Mesenchymal stem cell (in vitro differentiated cells and primary cell): ENCODE measurements around the gene TLX3.

Experiments
- DNase-seq: peaks from one replicate; pipeline ENCODE4 v3.0.0-alpha.2; 2013
- H2AFZ ChIP-seq: one replicate; pipeline ENCODE4 v1.6.1; 2013; ENCODE audit warnings: low read depth, mild to moderate bottlenecking, control low read depth, inconsistent platforms, low read length, moderate library complexity
- H2AK5ac ChIP-seq: 2 replicates; pipeline ENCODE4 v1.6.1; 2013; ENCODE audit warnings: low read length, moderate library complexity, mild to moderate bottlenecking, inconsistent platforms; ENCODE audit not compliant: severe bottlenecking
- H2BK120ac ChIP-seq: one replicate; pipeline ENCODE4 v1.6.1; 2013; ENCODE audit warnings: low read depth, mild to moderate bottlenecking, inconsistent platforms, low read length, moderate library complexity
- H2BK12ac ChIP-seq, 2 experiments: one replicate each; pipeline ENCODE4 v1.6.1; 2013; ENCODE audit warnings: inconsistent platforms in 2 of 2, low read length in 2 of 2, mild to moderate bottlenecking in 2 of 2, moderate library complexity in 2 of 2, control low read depth in 1 of 2
- H2BK15ac ChIP-seq: one replicate; pipeline ENCODE4 v1.6.1; 2013; ENCODE audit warnings: mild to moderate bottlenecking, low read depth, inconsistent platforms; ENCODE audit not compliant: poor library complexity, severe bottlenecking
- H2BK5ac ChIP-seq: 2 replicates; pipeline ENCODE4 v1.6.1; 2013; ENCODE audit warnings: low read depth, mild to moderate bottlenecking, low read length, control low read depth, inconsistent platforms; ENCODE audit not compliant: poor library complexity, severe bottlenecking
- H3K14ac ChIP-seq, 2 experiments: one replicate each; pipeline ENCODE4 v1.6.1; 2013; ENCODE audit warnings: inconsistent platforms in 2 of 2, low read length in 2 of 2, control low read depth in 1 of 2, mild to moderate bottlenecking in 1 of 2, moderate library complexity in 1 of 2
- H3K18ac ChIP-seq, 2 experiments: one replicate each; pipeline ENCODE4 v1.6.1; 2013; ENCODE audit warnings: inconsistent platforms in 2 of 2, low read length in 2 of 2, control low read depth in 1 of 2, low read depth in 1 of 2, mild to moderate bottlenecking in 1 of 2
- H3K23ac ChIP-seq, 2 experiments: one replicate each; pipeline ENCODE4 v1.6.1; 2013; ENCODE audit warnings: inconsistent platforms in 2 of 2, low read length in 2 of 2, mild to moderate bottlenecking in 2 of 2, moderate library complexity in 2 of 2, control low read depth in 1 of 2
- H3K27ac ChIP-seq: 2 replicates; pipeline ENCODE4 v1.5.1; 2013; ENCODE audit warnings: mild to moderate bottlenecking, moderate library complexity, low read length, control low read depth, inconsistent platforms; ENCODE audit not compliant: poor library complexity, severe bottlenecking
- H3K27me3 ChIP-seq, 2 experiments: 2 replicates each; pipeline versions ENCODE4 v1.6.1 to v1.7.0; 2013; ENCODE audit warnings: low read length in 2 of 2, mild to moderate bottlenecking in 2 of 2, moderate library complexity in 2 of 2, control low read depth in 1 of 2, inconsistent platforms in 1 of 2; ENCODE audit not compliant: control insufficient read depth in 1 of 2, insufficient read depth in 1 of 2
- H3K36me3 ChIP-seq, 2 experiments: 2 replicates each; pipeline versions ENCODE4 v1.6.1 to v1.7.0; 2013; ENCODE audit warnings: low read length in 2 of 2, control low read depth in 1 of 2, inconsistent platforms in 1 of 2, low read depth in 1 of 2, mild to moderate bottlenecking in 1 of 2; ENCODE audit not compliant: insufficient read depth in 2 of 2, control insufficient read depth in 1 of 2
- H3K4ac ChIP-seq, 2 experiments: one replicate each; pipeline ENCODE4 v1.6.1; 2013; ENCODE audit warnings: inconsistent platforms in 2 of 2, low read length in 2 of 2, mild to moderate bottlenecking in 2 of 2, moderate library complexity in 2 of 2, control low read depth in 1 of 2, low read depth in 1 of 2
- H3K4me1 ChIP-seq: 2 replicates; pipeline ENCODE4 v1.6.1; 2013; ENCODE audit warnings: low read depth, low read length, control low read depth; ENCODE audit not compliant: control insufficient read depth, insufficient read depth
- H3K4me2 ChIP-seq: 2 replicates; pipeline ENCODE4 v1.6.1; 2013; ENCODE audit warnings: low read length, mild to moderate bottlenecking, inconsistent platforms; ENCODE audit not compliant: poor library complexity, severe bottlenecking
- H3K4me3 ChIP-seq, 2 experiments: 2 replicates each; pipeline versions ENCODE4 v1.5.1 to v1.7.0; 2013; ENCODE audit warnings: low read length in 2 of 2, mild to moderate bottlenecking in 2 of 2, control low read depth in 1 of 2, low read depth in 1 of 2; ENCODE audit not compliant: insufficient read depth in 1 of 2
- H3K79me1 ChIP-seq: replicated peaks from 2 replicates; pipeline ENCODE4 v1.6.1; 2013; ENCODE audit warnings: mild to moderate bottlenecking, control low read depth, low read length, inconsistent platforms; ENCODE audit not compliant: poor library complexity, severe bottlenecking
- H3K9ac ChIP-seq: 2 replicates; pipeline ENCODE4 v1.7.0; 2013; ENCODE audit warnings: mild to moderate bottlenecking, low read length, moderate library complexity
- H3K9me3 ChIP-seq: 2 replicates; pipeline ENCODE4 v1.7.0; 2013; ENCODE audit warnings: mild to moderate bottlenecking, low read length; ENCODE audit not compliant: control insufficient read depth
- H4K8ac ChIP-seq: one replicate; pipeline ENCODE4 v1.6.1; 2013; ENCODE audit warnings: inconsistent platforms, mild to moderate bottlenecking, low read length, moderate library complexity
- H4K91ac ChIP-seq: one replicate; pipeline ENCODE4 v1.6.1; 2013; ENCODE audit warnings: mild to moderate bottlenecking, low read length, inconsistent platforms
- WGBS: methylation state at CpG from one replicate; pipeline ENCODE4 v1.1.7; 2013; ENCODE audit warnings: mixed read lengths; 5-methylcytosine and 5-hydroxymethylcytosine counted together

Gene TLX3

DNA sequence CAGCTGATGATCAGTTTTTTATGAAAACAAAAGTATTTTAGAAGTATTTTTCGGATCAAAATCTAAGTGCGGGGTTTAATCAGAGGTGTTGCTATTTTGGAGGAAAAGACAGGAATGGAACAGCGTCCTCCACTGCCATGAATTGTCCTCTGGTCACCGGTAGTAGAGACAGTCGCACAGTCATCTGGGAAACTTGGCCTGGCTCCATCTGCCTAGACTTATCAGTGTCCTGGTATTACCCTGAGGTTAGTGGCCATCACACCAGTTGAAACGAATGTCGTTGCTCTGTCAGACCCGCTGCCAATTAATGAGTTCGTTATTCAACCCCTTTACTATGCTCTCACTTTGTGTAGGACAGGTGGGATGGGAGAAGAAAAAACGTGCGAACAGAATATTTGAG lies 8.2 kb downstream of the TLX3 start:
- no peak overlapping the region for H3K4me3 ChIP-seq
- H3K18ac ChIP-seq, result no peak overlapping the region
- peaks cover 5% of the 10 kb centered on the region for H3K9me3 ChIP-seq
- 47% methylated on average over 7 of the region's 11 CpGs for whole genome bisulfite sequencing
- H3K79me1 ChIP-seq, result no peaks in the 10 kb centered on the region
- H3K36me3 ChIP-seq, result no peaks in the 10 kb centered on the region
- no peak overlapping the region for H3K14ac ChIP-seq
- H3K27me3 ChIP-seq, result peaks cover 99 to 100% of the 10 kb centered on the region in 2 experiments
- H2BK15ac ChIP-seq, result no peak overlapping the region
- H2AK5ac ChIP-seq, result no peak overlapping the region
- no peak overlapping the region for H4K91ac ChIP-seq
- H3K4ac ChIP-seq, result no peak overlapping the region
- H2BK12ac ChIP-seq, result no peak overlapping the region
- H3K27ac ChIP-seq, result no peak overlapping the region
- H3K23ac ChIP-seq, result no peak overlapping the region
- no peak overlapping the region for H4K8ac ChIP-seq
- no peak for DNase-seq
- H2BK5ac ChIP-seq, result no peak overlapping the region
- no peak overlapping the region for H3K9ac ChIP-seq
- no peak overlapping the region for H3K4me2 ChIP-seq
- H2AFZ ChIP-seq, result no peak overlapping the region
- no peak overlapping the region for H2BK120ac ChIP-seq
- peaks cover 28% of the 10 kb centered on the region for H3K4me1 ChIP-seq

DNA sequence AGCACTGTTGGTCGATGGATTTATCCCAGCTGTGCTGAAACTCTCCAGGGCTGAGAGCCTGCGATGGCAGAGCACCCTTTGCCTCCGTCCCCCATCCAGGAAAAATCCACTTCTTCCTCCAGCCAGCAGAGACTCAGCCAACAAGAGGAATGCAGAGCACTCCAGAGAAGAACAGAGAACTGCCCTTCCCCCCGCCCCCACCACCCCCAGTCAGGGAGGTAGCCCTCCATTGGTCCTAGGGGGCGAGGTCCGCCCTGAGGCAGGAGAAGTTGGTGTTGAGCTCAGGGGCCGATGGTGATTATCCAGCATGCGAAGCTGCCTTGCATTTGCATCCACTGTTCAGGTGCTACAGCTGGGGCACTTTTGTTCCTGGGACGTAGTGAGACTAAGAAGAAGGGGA lies 9.0 kb downstream of the TLX3 start:
- no peak overlapping the region for H2AFZ ChIP-seq
- no peak overlapping the region for H3K4ac ChIP-seq
- H3K4me1 ChIP-seq, result peaks cover 23% of the 10 kb centered on the region
- 7% methylated on average over 8 of the region's 9 CpGs for WGBS
- H3K27ac ChIP-seq, result no peak overlapping the region
- H2BK12ac ChIP-seq, result no peak overlapping the region
- peaks cover 92 to 100% of the 10 kb centered on the region in 2 experiments for H3K27me3 ChIP-seq
- H3K36me3 ChIP-seq, result no peaks in the 10 kb centered on the region
- no peak overlapping the region for H3K18ac ChIP-seq
- no peak overlapping the region for H4K91ac ChIP-seq
- H3K23ac ChIP-seq, result no peak overlapping the region
- no peak overlapping the region for H3K9ac ChIP-seq
- H2BK120ac ChIP-seq, result no peak overlapping the region
- no peak overlapping the region for H3K4me3 ChIP-seq
- no peak overlapping the region for H3K4me2 ChIP-seq
- H4K8ac ChIP-seq, result no peak overlapping the region
- H2BK15ac ChIP-seq, result no peak overlapping the region
- H3K79me1 ChIP-seq, result no peaks in the 10 kb centered on the region
- no peak for DNase-seq
- no peak overlapping the region for H2BK5ac ChIP-seq
- H3K14ac ChIP-seq, result no peak overlapping the region
- no peak overlapping the region for H2AK5ac ChIP-seq
- H3K9me3 ChIP-seq, result peaks cover 5% of the 10 kb centered on the region

DNA sequence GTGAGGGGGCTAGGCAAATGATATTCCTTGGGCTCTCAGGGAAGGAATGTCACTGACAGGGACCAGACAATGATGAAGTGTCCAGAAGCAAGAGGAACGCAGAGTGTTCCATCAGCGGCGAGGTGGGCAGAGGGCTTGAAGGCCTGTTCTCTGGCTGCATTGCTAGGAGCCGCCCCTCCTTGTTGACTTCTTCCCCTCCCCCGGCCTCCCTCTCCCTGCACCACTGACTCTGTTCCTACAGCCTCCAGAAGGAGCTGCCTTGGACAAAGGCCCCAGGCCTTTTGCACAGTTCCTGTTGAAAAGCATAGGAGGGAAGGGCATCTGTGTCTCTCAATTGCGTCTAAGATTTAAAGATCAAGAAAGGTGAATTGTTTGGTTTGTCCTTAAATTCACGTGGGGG lies 12.4 kb downstream of the TLX3 start:
- H2BK5ac ChIP-seq, result no peak overlapping the region
- peaks cover 79 to 94% of the 10 kb centered on the region in 2 experiments for H3K27me3 ChIP-seq
- H3K27ac ChIP-seq, result no peak overlapping the region
- no peak overlapping the region for H3K4me3 ChIP-seq
- DNase-seq, result no peak
- H3K4ac ChIP-seq, result no peak overlapping the region
- no peak overlapping the region for H3K18ac ChIP-seq
- no peak overlapping the region for H2BK15ac ChIP-seq
- H2BK12ac ChIP-seq, result no peak overlapping the region
- H3K79me1 ChIP-seq, result no peaks in the 10 kb centered on the region
- H3K14ac ChIP-seq, result no peak overlapping the region
- H3K23ac ChIP-seq, result no peak overlapping the region
- peaks cover 5% of the 10 kb centered on the region for H3K9me3 ChIP-seq
- H3K4me2 ChIP-seq, result no peak overlapping the region
- no peak overlapping the region for H4K91ac ChIP-seq
- H4K8ac ChIP-seq, result no peak overlapping the region
- H3K9ac ChIP-seq, result no peak overlapping the region
- 73% methylated on average over 7 of the region's 7 CpGs for WGBS
- H2AFZ ChIP-seq, result no peak overlapping the region
- peaks cover 4% of the 10 kb centered on the region for H3K4me1 ChIP-seq
- no peak overlapping the region for H2BK120ac ChIP-seq
- H2AK5ac ChIP-seq, result no peak overlapping the region
- no peaks in the 10 kb centered on the region for H3K36me3 ChIP-seq

DNA sequence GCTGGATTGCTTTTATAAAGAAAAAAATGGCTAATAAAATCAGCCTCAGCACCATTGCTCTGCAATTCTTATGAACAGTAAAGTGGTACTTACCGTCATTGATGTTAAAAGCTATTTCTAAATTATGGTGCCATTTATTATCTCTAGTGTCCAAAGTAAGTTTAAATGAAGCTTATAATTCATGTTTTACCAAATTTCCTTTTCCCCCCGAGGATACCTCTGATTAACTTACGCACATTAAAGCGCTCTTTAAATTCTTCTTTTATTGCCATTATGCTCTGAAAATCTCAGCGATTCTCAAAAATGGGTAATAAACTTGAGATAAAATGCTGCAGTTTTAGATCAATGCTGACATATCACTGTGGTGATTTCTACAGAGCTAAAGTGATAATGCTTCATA lies 13.5 kb downstream of the TLX3 start:
- Histone ChIP-seq H2BK12ac (no peak overlapping the region), H3K4ac (no peak overlapping the region)

More for the DNA sequence above, 13.5 kb downstream of the TLX3 start:
- H3K23ac ChIP-seq, result no peak overlapping the region
- no peak overlapping the region for H3K27ac ChIP-seq
- H3K18ac ChIP-seq, result no peak overlapping the region
- H2AK5ac ChIP-seq, result no peak overlapping the region
- H3K14ac ChIP-seq, result no peak overlapping the region
- H3K79me1 ChIP-seq, result no peaks in the 10 kb centered on the region
- peaks cover 68 to 92% of the 10 kb centered on the region in 2 experiments for H3K27me3 ChIP-seq
- H3K9me3 ChIP-seq, result peaks cover under 1% of the 10 kb centered on the region
- WGBS, result 96% methylated on average over 3 of the region's 5 CpGs
- H4K91ac ChIP-seq, result no peak overlapping the region
- H2BK120ac ChIP-seq, result no peak overlapping the region
- H2BK15ac ChIP-seq, result no peak overlapping the region
- DNase-seq, result no peak
- no peak overlapping the region for H3K4me3 ChIP-seq
- H2BK5ac ChIP-seq, result no peak overlapping the region
- no peaks in the 10 kb centered on the region for H3K36me3 ChIP-seq
- H3K4me1 ChIP-seq, result peaks cover 2% of the 10 kb centered on the region
- no peak overlapping the region for H2AFZ ChIP-seq
- no peak overlapping the region for H3K4me2 ChIP-seq
- no peak overlapping the region for H3K9ac ChIP-seq
- H4K8ac ChIP-seq, result no peak overlapping the region
